ENCODE results near the gene KIF1A. TPM values are rescaled to one million over a fixed set of nuclear protein-coding genes. Genes with fewer than 3 reads are reported as not detected.
A peak's percentile ranks its signal among the peaks of the same experiment; 100 is the strongest.

Gene KIF1A
- total and polyA plus RNA-seq, 2 donors (not counting 3 experiments of a cell fraction or from before 2014, with no cell fraction given) = 0.11 to 0.64 TPM

GRCh38 chr2:240820607-240821428 lies 799 bp upstream of the KIF1A start:
- H3K4me1 ChIP-seq (ENCODE audit: control insufficient read depth, extremely low read depth, insufficient read depth, low read length) = no peaks in the 10 kb centered on the region
- H2AFZ ChIP-seq (ENCODE audit: low read depth, low read length) = no peak overlapping the region
- no peaks in the 10 kb centered on the region for H3K9me3 ChIP-seq (replicated peaks; ENCODE audit: control insufficient read depth, insufficient read depth, low read length)
- H3K4me3 ChIP-seq (replicated peaks in 1 of 3; ENCODE audit: insufficient read depth in 1 of 3, low read depth in 1 of 3, low read length in 3 of 3) = no peak overlapping the region
- intact Hi-C loops (cut with micrococcal nuclease) (no loop called here), dilution Hi-C loops (cut with MboI; ENCODE audit: extremely low pct_ligation_motif_present, low sequenced_read_pairs) (no loop called here)
- H3K9ac ChIP-seq (replicated peaks; ENCODE audit: extremely low read depth, insufficient read depth, low read length) = no peak overlapping the region
- H3K79me2 ChIP-seq (ENCODE audit: control insufficient read depth, insufficient read depth, low read length) = no peaks in the 10 kb centered on the region
- BruUV-seq (replicated peaks) = no TSS peak
- no peaks in the 10 kb centered on the region for H3K36me3 ChIP-seq (ENCODE audit: control insufficient read depth in 2 of 2, extremely low read depth in 1 of 2, insufficient read depth in 2 of 2, low read length in 2 of 2)
- ChIA-PET POLR2A (no interaction called here), CTCF (interaction anchor here (1.0 kb wide), 1 partner anchor 20 kb away, joined by 3 read pairs; no protein-coding TSS in a partner anchor)
- no peak overlapping the region for H3K27ac ChIP-seq (ENCODE audit: insufficient read depth, low read depth, low read length)
- FAIRE-seq (no peak), DNase-seq (ENCODE audit: low read depth, low spot score) (no peak)
- H3K9me1 ChIP-seq (replicated peaks; ENCODE audit: control insufficient read depth, extremely low read depth, insufficient read depth, low read length) = no peaks in the 10 kb centered on the region
- H3K4me2 ChIP-seq (ENCODE audit: insufficient read depth, low read length) = no peak overlapping the region
- H4K20me1 ChIP-seq (replicated peaks; ENCODE audit: control insufficient read depth, extremely low read depth, insufficient read depth, low read length) = no peaks in the 10 kb centered on the region
- TF ChIP-seq POLR2A (IDR thresholded peaks at IDR 0.05; ENCODE audit: low read depth, low read length) = no peak
- TF ChIP-seq EZH2 (IDR thresholded peaks at IDR 0.05; ENCODE audit: borderline replicate concordance, low read depth, low read length, severe bottlenecking) = peak; percentile 94
- no peak for TF ChIP-seq FOS (IDR thresholded peaks at IDR 0.05; ENCODE audit: borderline replicate concordance, insufficient read depth, low read length)
- TF ChIP-seq CTCF (IDR thresholded peaks at IDR 0.05; ENCODE audit: extremely low read depth in 1 of 2, insufficient read depth in 1 of 2, low read depth in 1 of 2, low read length in 2 of 2) = no peak
- H3K27me3 ChIP-seq (ENCODE audit: control insufficient read depth in 2 of 2, insufficient read depth in 2 of 2, low read length in 2 of 2) = peaks cover 42 to 56% of the 10 kb centered on the region in 2 experiments

All from endothelial cell of umbilical vein (primary cell).